A549 (cell line): ENCODE data around the gene NUDT16L1. TPM values are rescaled to one million over a fixed set of nuclear protein-coding genes. Genes with fewer than 3 reads are reported as not detected.

ENCODE experiments used
- ATAC-seq, 2 experiments: fragments of 200-7000 bp in 1 of 2; fragments of >200 bp in 1 of 2; cut with Nextera tagmentation in 1 of 2; cut with Tn5 transposase in 1 of 2; 3 replicates each; pipeline versions ENCODE4 v1.8.0 to v1.9.1; 2018 to 2020; ENCODE audit warnings: mild to moderate bottlenecking in 1 of 2, moderate library complexity in 1 of 2
- CTCF ChIA-PET: fragments of 300-600 bp; sonication (Branson Sonifier 250); formaldehyde crosslinking; extraction: SDS; loops from one replicate; lab custom pipeline; 2021; ENCODE audit warnings: antibody characterized with exemption, inconsistent platforms; lab: Yijun Ruan, JAX
- POLR2A ChIA-PET: fragments of 350-600 bp; formaldehyde crosslinking; extraction: SDS; loops from one replicate; lab custom pipeline; 2021; ENCODE audit warnings: antibody characterized with exemption, inconsistent platforms; lab: Yijun Ruan, JAX
- DNase-seq, 2 experiments: peaks; one replicate each; pipeline versions ENCODE4 v3.0.0 to v3.0.0-alpha.2; 2011 to 2016; ENCODE audit warnings: low read depth in 1 of 2, low spot score in 1 of 2
- FAIRE-seq: peaks from 2 replicates; lab custom pipeline; 2011; peaks lifted over from hg19 to GRCh38; lab: Jason Lieb, UNC
- H3K27ac ChIP-seq, 2 experiments: fragments of >200 bp; sonication (Bioruptor Twin); formaldehyde crosslinking; 3 replicates each; pipeline ENCODE4 v1.5.1; 2016 to 2017
- H3K4me1 ChIP-seq: fragments of >200 bp; sonication (Bioruptor Twin); formaldehyde crosslinking; 3 replicates; pipeline ENCODE4 v1.6.1; 2016
- H3K4me2 ChIP-seq: fragments of >200 bp; sonication (Bioruptor Twin); formaldehyde crosslinking; 3 replicates; pipeline ENCODE4 v1.6.1; 2016
- H3K4me3 ChIP-seq: fragments of >200 bp; sonication (Bioruptor Twin); formaldehyde crosslinking; 3 replicates; pipeline ENCODE4 v1.5.1; 2016
- H3K9me3 ChIP-seq: fragments of >200 bp; sonication (Bioruptor Twin); formaldehyde crosslinking; 3 replicates; pipeline ENCODE4 v1.6.1; 2016
- CBX8 ChIP-seq: fragments of 200-600 bp; sonication (generic); IDR thresholded peaks from 2 replicates; pipeline ENCODE4 v1.6.1; 2016
- FOSB ChIP-seq: fragments of 250-450 bp; sonication (Bioruptor Pico); IDR thresholded peaks from 2 replicates; pipeline ENCODE4 v1.5.0; 2020; ENCODE audit warnings: mild to moderate bottlenecking, moderate library complexity
- FOXS1 ChIP-seq: fragments of 250-450 bp; sonication (Bioruptor Pico); IDR thresholded peaks from 2 replicates; pipeline ENCODE4 v1.5.0; 2020; ENCODE audit warnings: mild to moderate bottlenecking, moderate library complexity
- HOXA7 ChIP-seq: fragments of 250-450 bp; sonication (Bioruptor Pico); IDR thresholded peaks from 2 replicates; pipeline ENCODE4 v1.5.0; 2020; ENCODE audit warnings: mild to moderate bottlenecking, moderate library complexity
- HOXB13 ChIP-seq: fragments of 250-450 bp; sonication (Bioruptor Pico); IDR thresholded peaks from 2 replicates; pipeline ENCODE4 v1.5.0; 2020; ENCODE audit warnings: low read depth, mild to moderate bottlenecking, moderate library complexity
- KDM5A ChIP-seq: fragments of 200-600 bp; sonication (generic); IDR thresholded peaks from 2 replicates; pipeline ENCODE4 v1.6.1; 2016; ENCODE audit warnings: antibody characterized with exemption, mild to moderate bottlenecking
- MYC ChIP-seq: IDR thresholded peaks from 2 replicates; pipeline ENCODE4 v1.6.1; 2012; ENCODE audit warnings: mild to moderate bottlenecking, inconsistent platforms, low read length, improper control_type of control experiment, borderline replicate concordance
- NR3C1 ChIP-seq: fragments of >200 bp; sonication (Bioruptor Twin); formaldehyde crosslinking; IDR thresholded peaks from 3 replicates; pipeline ENCODE4 v1.6.1; 2017
- POLR2AphosphoS2 ChIP-seq: conservative IDR thresholded peaks from 2 replicates; pipeline ENCODE4 v1.6.1; 2012; ENCODE audit warnings: low read length, improper control_type of control experiment, inconsistent platforms
- RFX5 ChIP-seq: fragments of 450-650 bp; IDR thresholded peaks from 2 replicates; pipeline ENCODE4 v1.7.1; 2014; ENCODE audit warnings: antibody characterized with exemption, mild to moderate bottlenecking, moderate library complexity
- RNF2 ChIP-seq: fragments of 200-600 bp; sonication (generic); IDR thresholded peaks from 2 replicates; pipeline ENCODE4 v1.6.1; 2016; ENCODE audit warnings: low read depth, mild to moderate bottlenecking, antibody characterized with exemption, moderate library complexity, borderline replicate concordance
- SMC3 ChIP-seq: fragments of >200 bp; sonication (Bioruptor Twin); formaldehyde crosslinking; IDR thresholded peaks from 3 replicates; pipeline ENCODE4 v1.6.1; 2018; ENCODE audit warnings: inconsistent platforms
- TFCP2L1 ChIP-seq: fragments of 250-450 bp; sonication (Bioruptor Pico); IDR thresholded peaks from 2 replicates; pipeline ENCODE4 v1.5.0; 2021; ENCODE audit warnings: mild to moderate bottlenecking
- TP53 ChIP-seq: fragments of 250-450 bp; sonication (Bioruptor Pico); IDR thresholded peaks from 2 replicates; pipeline ENCODE4 v1.5.0; 2021; ENCODE audit warnings: mild to moderate bottlenecking, moderate library complexity
- ZFP36 ChIP-seq: fragments of 450-650 bp; IDR thresholded peaks from 2 replicates; pipeline ENCODE4 v1.6.1; 2014; ENCODE audit warnings: borderline replicate concordance; ENCODE audit not compliant: partially characterized antibody
- ZNF302 ChIP-seq: fragments of 250-450 bp; sonication (Bioruptor Pico); IDR thresholded peaks from 2 replicates; pipeline ENCODE4 v1.9.0; 2021; ENCODE audit warnings: inconsistent platforms, mild to moderate bottlenecking, moderate library complexity
- ZSCAN20 ChIP-seq: fragments of 250-450 bp; sonication (Bioruptor Pico); IDR thresholded peaks from 2 replicates; pipeline ENCODE4 v1.8.0; 2022; ENCODE audit warnings: mild to moderate bottlenecking, moderate library complexity
- WGBS: methylation state at CpG from one replicate; pipeline ENCODE4 v1.1.6; 2017; ENCODE audit errors: missing lambda C conversion rate; 5-methylcytosine and 5-hydroxymethylcytosine counted together
- polyA plus RNA-seq, 4 experiments: library from polyadenylated mRNA; depleted of rRNA in 3 of 4; stranded (reverse); fragments of >200 nt; fragmentation: RNase III in 1 of 4; extraction: RNeasy Plus Mini Kit Qiagen cat#74134 plus additional on column Dnase treatment in 1 of 4; gene quantifications; 2 replicates in 3 of 4; 3 replicates in 1 of 4; pipeline ENCODE4 v1.2.3, GENCODE V29; 2011 to 2017
- TF ChIP-seq, protein P1 (sequence below): IDR thresholded peaks from 2 replicates; pipeline ENCODE4 v1.6.1; 2012
- TF ChIP-seq, protein P2 (sequence below): fragments of 250-450 bp; sonication (Bioruptor Pico); IDR thresholded peaks from 2 replicates; pipeline ENCODE4 v1.5.0; 2020; ENCODE audit warnings: low read depth, mild to moderate bottlenecking, moderate library complexity

The NUDT16L1 gene
- polyA plus RNA-seq, 2 of the 4 experiments (the other 2 are of a cell fraction) = 15.5 to 22.9 TPM

DNA sequence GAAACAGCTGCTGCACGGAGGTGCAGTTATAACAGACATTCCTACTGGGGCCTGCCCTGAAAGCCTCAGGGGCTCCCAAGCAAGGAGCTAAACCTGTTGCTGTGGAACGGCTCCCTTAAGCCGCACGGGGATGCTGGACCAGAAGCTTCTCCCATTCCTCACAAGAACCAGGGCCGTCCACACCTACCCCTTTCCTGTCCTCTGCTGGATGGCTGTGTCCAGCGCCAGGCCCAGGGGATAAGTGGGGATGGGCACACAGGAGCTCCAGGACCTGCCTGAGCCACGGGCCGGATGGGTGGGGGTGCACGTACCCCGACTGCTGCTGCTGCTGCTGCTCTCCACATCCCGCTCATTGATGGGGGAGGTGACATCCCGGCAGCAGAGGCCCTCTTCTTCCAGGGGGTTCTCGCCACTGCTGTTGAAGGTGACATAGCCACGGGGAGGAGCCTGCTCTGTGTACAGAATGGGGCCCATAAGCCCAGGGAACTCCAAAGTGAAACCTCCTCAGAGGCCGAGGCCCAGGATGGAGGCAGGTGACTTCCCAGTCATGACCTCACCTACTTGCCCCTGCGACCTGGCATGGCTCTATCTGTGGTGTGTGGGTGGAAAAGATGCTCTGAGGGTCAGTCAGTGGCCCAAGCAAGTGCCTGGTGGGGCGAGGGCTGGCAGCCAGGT is 8.6 kb downstream of the NUDT16L1 start:
- ChIA-PET CTCF (interaction anchor here (1.2 to 1.6 kb wide), 2 partner anchors 35 to 254 kb away, joined by 3 to 6 read pairs; no protein-coding TSS in a partner anchor), POLR2A (no interaction called here)
- no peak for ATAC-seq
- Histone ChIP-seq H3K27ac (no peak overlapping the region), H3K4me2 (no peak overlapping the region), H3K9me3 (no peaks in the 10 kb centered on the region), H3K4me1 (no peaks in the 10 kb centered on the region), H3K4me3 (no peak overlapping the region)
- DNase-seq = no peak
- TF ChIP-seq ZFP36 = no peak
- no peak for TF ChIP-seq KDM5A
- no peak for TF ChIP-seq ZNF302
- TF ChIP-seq, protein P1, sequence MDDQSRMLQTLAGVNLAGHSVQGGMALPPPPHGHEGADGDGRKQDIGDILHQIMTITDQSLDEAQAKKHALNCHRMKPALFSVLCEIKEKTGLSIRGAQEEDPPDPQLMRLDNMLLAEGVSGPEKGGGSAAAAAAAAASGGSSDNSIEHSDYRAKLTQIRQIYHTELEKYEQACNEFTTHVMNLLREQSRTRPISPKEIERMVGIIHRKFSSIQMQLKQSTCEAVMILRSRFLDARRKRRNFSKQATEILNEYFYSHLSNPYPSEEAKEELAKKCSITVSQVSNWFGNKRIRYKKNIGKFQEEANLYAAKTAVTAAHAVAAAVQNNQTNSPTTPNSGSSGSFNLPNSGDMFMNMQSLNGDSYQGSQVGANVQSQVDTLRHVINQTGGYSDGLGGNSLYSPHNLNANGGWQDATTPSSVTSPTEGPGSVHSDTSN = no peak
- no peak for TF ChIP-seq NR3C1
- TF ChIP-seq ZSCAN20 (CRISPR knock-in tag) = no peak
- no peak for TF ChIP-seq TFCP2L1
- TF ChIP-seq HOXB13 (CRISPR knock-in tag) = no peak
- no peak for TF ChIP-seq CBX8
- no peak for TF ChIP-seq RNF2
- TF ChIP-seq POLR2AphosphoS2 = no peak
- FAIRE-seq = no peak
- 88% methylated on average over 13 of the region's 17 CpGs for WGBS

DNA sequence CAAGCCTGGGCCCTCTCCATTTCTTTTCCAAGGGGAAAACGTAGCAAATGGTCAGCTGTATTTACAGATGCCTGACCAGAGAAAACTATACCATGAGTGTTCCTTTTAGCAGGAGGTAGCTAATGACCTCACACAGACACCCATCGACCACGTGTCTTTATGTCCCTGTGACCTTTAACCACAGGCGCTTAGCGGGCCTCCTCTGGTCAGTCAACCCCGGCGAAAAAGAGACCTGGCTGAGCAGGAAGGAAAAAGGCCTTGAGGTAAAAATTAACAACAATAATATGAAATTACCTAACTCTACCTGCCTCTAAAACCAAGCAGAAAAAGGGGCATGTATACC is 9.1 kb downstream of the NUDT16L1 start:
- H3K27ac ChIP-seq = no peak overlapping the region
- no peak overlapping the region for H3K4me3 ChIP-seq
- ChIA-PET CTCF (interaction anchor here (1.2 to 1.7 kb wide), 2 partner anchors 32 to 66 kb away, joined by 3 read pairs; no protein-coding TSS in a partner anchor), POLR2A (no interaction called here)
- no peaks in the 10 kb centered on the region for H3K4me1 ChIP-seq
- TF ChIP-seq, protein P1 = no peak
- TF ChIP-seq, protein P2, sequence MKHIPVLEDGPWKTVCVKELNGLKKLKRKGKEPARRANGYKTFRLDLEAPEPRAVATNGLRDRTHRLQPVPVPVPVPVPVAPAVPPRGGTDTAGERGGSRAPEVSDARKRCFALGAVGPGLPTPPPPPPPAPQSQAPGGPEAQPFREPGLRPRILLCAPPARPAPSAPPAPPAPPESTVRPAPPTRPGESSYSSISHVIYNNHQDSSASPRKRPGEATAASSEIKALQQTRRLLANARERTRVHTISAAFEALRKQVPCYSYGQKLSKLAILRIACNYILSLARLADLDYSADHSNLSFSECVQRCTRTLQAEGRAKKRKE (CRISPR knock-in tag) = no peak
- TF ChIP-seq HOXA7 (CRISPR knock-in tag) (no peak), ZFP36 (no peak), TFCP2L1 (no peak), SMC3 (no peak), FOSB (CRISPR knock-in tag) (no peak), TP53 (CRISPR knock-in tag) (no peak), RFX5 (no peak)
- no peak for ATAC-seq
- WGBS = 89% methylated on average over 7 of the region's 7 CpGs
- no peak for FAIRE-seq
- no peaks in the 10 kb centered on the region for H3K9me3 ChIP-seq
- no peak for DNase-seq
- no peak overlapping the region for H3K4me2 ChIP-seq

DNA sequence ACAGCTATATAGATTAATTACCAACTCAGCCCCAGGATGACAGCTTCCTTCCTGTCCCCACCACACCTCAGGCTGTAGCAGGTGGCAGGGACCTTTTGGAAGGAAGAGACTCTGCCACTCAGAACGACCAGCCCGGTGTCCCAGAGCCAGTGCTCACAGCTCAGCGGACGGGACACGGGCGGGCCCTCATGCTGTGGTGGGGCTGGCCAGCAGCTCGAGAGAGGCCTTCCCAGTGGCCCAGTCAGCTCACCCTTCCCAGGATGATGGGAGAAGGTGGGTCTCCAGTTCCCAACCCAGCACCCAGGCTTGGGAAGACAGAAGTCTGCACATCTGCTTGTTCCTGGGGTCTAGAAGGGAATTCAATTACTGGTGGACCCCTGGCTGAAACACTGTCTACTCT is 10.5 kb downstream of the NUDT16L1 start:
- H3K9me3 ChIP-seq = no peaks in the 10 kb centered on the region
- TF ChIP-seq MYC (no peak), FOXS1 (no peak)
- TF ChIP-seq, protein P1 = no peak
- CTCF ChIA-PET = interaction anchor here (1.1 to 1.8 kb wide), 5 partner anchors 11 to 252 kb away, joined by 3 to 5 read pairs (median 3); partner anchors contain the start of gene NUDT16L1
- H3K4me3 ChIP-seq = no peak overlapping the region
- POLR2A ChIA-PET = no interaction called here
- no peaks in the 10 kb centered on the region for H3K4me1 ChIP-seq
- DNase-seq (no peak), ATAC-seq (no peak), FAIRE-seq (no peak)
- H3K27ac ChIP-seq = no peak overlapping the region
- 90% methylated on average over 7 of the region's 7 CpGs for WGBS
- H3K4me2 ChIP-seq = no peak overlapping the region
